HepG2 (cell line): ENCODE results near the gene KCNT2. TPM values are rescaled to one million over a fixed set of nuclear protein-coding genes. Genes with fewer than 3 reads are reported as not detected.
"Not testable (repeated sequence)": the region's sequence is repeated elsewhere in the genome, so short reads cannot be mapped to it uniquely, and the experiment has no call there.

Experiments
- ATAC-seq: fragments of 200-7000 bp; cut with Tn5 transposase; 3 replicates; pipeline ENCODE4 v1.9.1; 2020; ENCODE audit warnings: mild to moderate bottlenecking, moderate library complexity
- BruUV-seq: library from RNA; stranded (reverse); fragments of 400-500 nt; replicated peaks from 2 replicates; lab custom pipeline; 2021; lab: Mats Ljungman, UMichigan
- CTCF ChIA-PET: fragments of 300-600 bp; formaldehyde crosslinking; extraction: SDS; loops from one replicate; lab custom pipeline; 2021; ENCODE audit warnings: low total read pairs, inconsistent platforms, low intra/inter-chr PET ratio; lab: Yijun Ruan, JAX
- POLR2A ChIA-PET: fragments of 350-600 bp; sonication (Branson Sonifier 250); formaldehyde crosslinking; loops from one replicate; lab custom pipeline; 2020; ENCODE audit warnings: antibody characterized with exemption, inconsistent platforms; lab: Yijun Ruan, JAX
- DNase-seq: peaks from one replicate; pipeline ENCODE4 v3.0.0-alpha.2; 2015; ENCODE audit warnings: low spot score
- FAIRE-seq: peaks from 3 replicates; lab custom pipeline; 2011; peaks lifted over from hg19 to GRCh38; lab: Jason Lieb, UNC
- H2AFZ ChIP-seq: one replicate; pipeline ENCODE4 v1.6.1; 2011; ENCODE audit warnings: low read length, inconsistent platforms
- H3K27ac ChIP-seq: fragments of 300-600 bp; 3 replicates; pipeline ENCODE4 v1.8.0; 2011; ENCODE audit warnings: mixed run types, mild to moderate bottlenecking, mixed read lengths, low read length, inconsistent platforms; ENCODE audit not compliant: insufficient read depth; ENCODE audit errors: extremely low read length
- H3K27me3 ChIP-seq, 2 experiments: fragments of 200-600 bp in 1 of 2; 2 replicates in 1 of 2; 3 replicates in 1 of 2; pipeline versions ENCODE4 v1.6.0 to v1.8.0; 2011; ENCODE audit warnings: low read length in 2 of 2, mild to moderate bottlenecking in 2 of 2, moderate library complexity in 2 of 2, inconsistent platforms in 1 of 2; ENCODE audit not compliant: insufficient read depth in 2 of 2, control insufficient read depth in 1 of 2
- H3K36me3 ChIP-seq, 2 experiments: fragments of 200-600 bp in 1 of 2; replicated peaks in 1 of 2; 2 replicates in 1 of 2; 3 replicates in 1 of 2; pipeline versions ENCODE4 v1.5.1 to v1.8.0; 2011; ENCODE audit warnings: low read length in 2 of 2, inconsistent platforms in 1 of 2; ENCODE audit not compliant: insufficient read depth in 2 of 2, control insufficient read depth in 1 of 2
- H3K4me1 ChIP-seq: 2 replicates; pipeline ENCODE4 v1.5.1; 2012; ENCODE audit warnings: low read length, inconsistent platforms; ENCODE audit not compliant: insufficient read depth
- H3K4me2 ChIP-seq: 2 replicates; pipeline ENCODE4 v1.6.0; 2011; ENCODE audit warnings: low read depth, low read length, inconsistent platforms
- H3K4me3 ChIP-seq, 3 experiments: fragments of 200-600 bp in 1 of 3; sonication (generic), shearing (Covaris generic) in 1 of 3; replicated peaks in 1 of 3; 2 replicates each; pipeline ENCODE4 v1.5.1; 2011 to 2016; ENCODE audit warnings: low read length in 3 of 3, inconsistent platforms in 2 of 3, low read depth in 2 of 3, mild to moderate bottlenecking in 2 of 3, control low read depth in 1 of 3, mixed read lengths in 1 of 3; ENCODE audit not compliant: insufficient read depth in 1 of 3
- H3K79me2 ChIP-seq: one replicate; pipeline ENCODE4 v1.6.1; 2011; ENCODE audit warnings: low read length, inconsistent platforms; ENCODE audit not compliant: insufficient read depth
- H3K9ac ChIP-seq: 2 replicates; pipeline ENCODE4 v1.6.0; 2011; ENCODE audit warnings: mild to moderate bottlenecking, low read depth, low read length, inconsistent platforms; ENCODE audit not compliant: insufficient read depth
- H3K9me3 ChIP-seq: 2 replicates; pipeline ENCODE4 v1.5.1; 2012; ENCODE audit warnings: mild to moderate bottlenecking, low read length
- H4K20me1 ChIP-seq: 2 replicates; pipeline ENCODE4 v1.6.0; 2011; ENCODE audit warnings: inconsistent platforms, mild to moderate bottlenecking, low read length, moderate library complexity; ENCODE audit not compliant: insufficient read depth
- CHD2 ChIP-seq: IDR thresholded peaks from 2 replicates; pipeline ENCODE4 v1.6.1; 2011; ENCODE audit warnings: low read depth, low read length, improper control_type of control experiment
- GLI4 ChIP-seq: sonication (generic); formaldehyde crosslinking; IDR thresholded peaks from 2 replicates; pipeline ENCODE4 v1.5.1; 2020; ENCODE audit warnings: missing genetic modification reagents, mild to moderate bottlenecking, moderate library complexity, borderline replicate concordance
- IKZF1 ChIP-seq: fragments of 450-650 bp; IDR thresholded peaks from 2 replicates; pipeline ENCODE4 v1.7.1; 2016
- SMARCE1 ChIP-seq: fragments of 450-650 bp; IDR thresholded peaks from 2 replicates; pipeline ENCODE4 v1.6.1; 2017; ENCODE audit warnings: borderline replicate concordance
- U2AF1 ChIP-seq: fragments of 200-400 bp; formaldehyde crosslinking; optimal IDR thresholded peaks from 2 replicates; pipeline ENCODE3; 2017; ENCODE audit warnings: mild to moderate bottlenecking, low read depth, low read length
- ZBTB1 ChIP-seq: sonication (generic); formaldehyde crosslinking; IDR thresholded peaks from 2 replicates; pipeline ENCODE4 v1.4.0; 2020; ENCODE audit warnings: missing genetic modification reagents, borderline replicate concordance
- ZNF224 ChIP-seq: sonication (generic); formaldehyde crosslinking; IDR thresholded peaks from 2 replicates; pipeline ENCODE4 v1.5.0; 2020; ENCODE audit warnings: mild to moderate bottlenecking, missing genetic modification reagents
- ZNF251 ChIP-seq: sonication (generic); formaldehyde crosslinking; IDR thresholded peaks from 2 replicates; pipeline ENCODE4 v1.9.0; 2021; ENCODE audit warnings: mild to moderate bottlenecking, missing genetic modification reagents
- ZNF629 ChIP-seq: sonication (generic); formaldehyde crosslinking; conservative IDR thresholded peaks from 2 replicates; pipeline ENCODE4 v1.5.0; 2020; ENCODE audit warnings: missing genetic modification reagents
- WGBS: methylation state at CpG from one replicate; pipeline ENCODE4 v1.1.6; 2017; ENCODE audit warnings: low lambda C conversion rate; 5-methylcytosine and 5-hydroxymethylcytosine counted together
- in situ Hi-C: cut with HindIII; loops from 2 replicates; pipeline ENCODE4 v1.10.0; 2017; ENCODE audit warnings: low pct_unique_long_range_greater_than_20kb; ENCODE audit not compliant: extremely low pct_ligation_motif_present
- intact Hi-C: fragments of 100-400 bp; cut with micrococcal nuclease; formaldehyde crosslinking; loops from one replicate; pipeline ENCODE4 v1.10.0; 2022; ENCODE audit not compliant: unreplicated experiment
- polyA plus RNA-seq, 8 experiments: library from polyadenylated mRNA; depleted of rRNA in 3 of 8; stranded (reverse) in 7 of 8; unstranded in 1 of 8; fragments of >200 nt; fragmentation: Illumina TruSeq in 4 of 8; extraction: Trizol in 4 of 8; gene quantifications; 2 replicates each; pipeline versions ENCODE4 v1.2.1 to v1.2.3, GENCODE V29; 2011 to 2016; ENCODE audit warnings: low read depth in 4 of 8, missing spikeins in 1 of 8, mixed read lengths in 1 of 8; ENCODE audit not compliant: insufficient read depth in 1 of 8
- total RNA-seq, 5 experiments: library from RNA; depleted of rRNA; stranded (reverse); fragments of >200 nt; fragmentation: Illumina TruSeq; extraction: Trizol; gene quantifications; 2 replicates each; pipeline ENCODE4 v1.2.3, GENCODE V29; 2016; ENCODE audit warnings: low read depth in 1 of 5
- TF ChIP-seq, protein P1 (sequence below): sonication (generic); formaldehyde crosslinking; IDR thresholded peaks from 2 replicates; pipeline ENCODE4 v1.4.0; 2020; ENCODE audit warnings: missing genetic modification reagents, mild to moderate bottlenecking, borderline replicate concordance

The KCNT2 gene
- total and polyA plus RNA-seq, 2 of the 13 experiments (the other 11 are each of a cell fraction or from before 2014, with no cell fraction given) = not detected

DNA sequence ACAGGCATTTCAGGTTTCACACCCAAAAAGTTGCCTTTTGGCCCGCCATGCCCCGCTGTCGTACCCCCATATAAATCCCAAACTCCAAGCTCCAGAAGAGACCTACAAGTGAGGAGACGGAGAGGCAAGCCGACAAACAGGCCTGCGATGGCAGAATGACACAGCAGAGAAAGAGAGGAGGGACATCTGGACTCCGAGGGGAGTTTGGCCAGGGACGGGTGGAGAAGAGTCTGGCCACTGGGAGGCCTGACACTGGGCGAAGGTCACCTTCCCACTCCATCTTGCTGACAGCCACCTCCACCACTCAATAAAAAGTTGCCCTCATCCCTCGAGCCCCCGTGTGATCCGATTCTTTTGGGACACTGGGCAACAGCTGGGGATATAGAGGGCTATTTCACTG, 41.8 kb upstream of the KCNT2 start:
- H3K9ac ChIP-seq = no peak overlapping the region
- no peak overlapping the region for H3K4me3 ChIP-seq
- BruUV-seq = no TSS peak
- no peaks in the 10 kb centered on the region for H3K27me3 ChIP-seq
- H4K20me1 ChIP-seq = no peaks in the 10 kb centered on the region
- peak; percentile 53 for ATAC-seq
- DNase-seq = no peak
- H3K27ac ChIP-seq = no peak overlapping the region
- no peaks in the 10 kb centered on the region for H3K79me2 ChIP-seq
- TF ChIP-seq ZNF224 (CRISPR knock-in tag) = no peak
- TF ChIP-seq GLI4 (CRISPR knock-in tag) = no peak
- FAIRE-seq = no peak
- no peaks in the 10 kb centered on the region for H3K9me3 ChIP-seq
- no peak overlapping the region for H3K4me2 ChIP-seq
- POLR2A ChIA-PET = no interaction called here
- no peaks in the 10 kb centered on the region for H3K4me1 ChIP-seq
- 55% methylated on average over 8 of the region's 12 CpGs for WGBS
- in situ Hi-C loops = loop anchor here (10.0 kb wide), 1 partner anchor 305 kb away; no protein-coding TSS in a partner anchor
- intact Hi-C loops = no loop called here
- H2AFZ ChIP-seq = no peak overlapping the region
- no peaks in the 10 kb centered on the region for H3K36me3 ChIP-seq
- CTCF ChIA-PET = no interaction called here

DNA sequence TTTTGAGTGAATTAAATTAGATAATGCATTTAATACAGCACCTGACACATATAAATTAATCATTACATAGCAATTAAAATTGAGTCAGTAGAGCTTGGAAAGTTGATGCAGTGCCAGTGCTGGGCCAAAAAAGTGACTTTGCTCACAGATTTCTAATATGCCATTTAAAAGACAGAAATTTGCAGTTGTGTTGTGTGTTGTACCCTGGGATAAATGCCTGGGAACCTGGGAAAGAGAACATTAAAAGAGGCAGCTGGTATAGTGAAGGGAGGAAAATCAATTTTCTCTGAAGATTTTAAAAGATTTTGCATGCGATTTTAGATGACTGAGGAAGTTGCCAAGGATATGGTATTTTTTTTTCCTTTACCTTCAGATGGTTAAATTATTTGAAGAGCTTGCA, 32.7 kb upstream of the KCNT2 start:
- BruUV-seq = no TSS peak
- FAIRE-seq (no peak), DNase-seq (no peak), ATAC-seq (no peak)
- H4K20me1 ChIP-seq = no peaks in the 10 kb centered on the region
- no peaks in the 10 kb centered on the region for H3K79me2 ChIP-seq
- H3K4me2 ChIP-seq = no peak overlapping the region
- no peaks in the 10 kb centered on the region for H3K36me3 ChIP-seq
- 2% methylated on average over 1 of the region's 1 CpG for WGBS
- no peak overlapping the region for H3K27ac ChIP-seq
- intact Hi-C loops = no loop called here
- CTCF ChIA-PET = no interaction called here
- in situ Hi-C loops = no loop called here
- H3K27me3 ChIP-seq = no peaks in the 10 kb centered on the region; a peak in 1 of 5 replicates
- no peak overlapping the region for H2AFZ ChIP-seq
- POLR2A ChIA-PET = no interaction called here
- TF ChIP-seq ZNF629 (CRISPR knock-in tag) = no peak
- no peak for TF ChIP-seq IKZF1
- TF ChIP-seq, protein P1, sequence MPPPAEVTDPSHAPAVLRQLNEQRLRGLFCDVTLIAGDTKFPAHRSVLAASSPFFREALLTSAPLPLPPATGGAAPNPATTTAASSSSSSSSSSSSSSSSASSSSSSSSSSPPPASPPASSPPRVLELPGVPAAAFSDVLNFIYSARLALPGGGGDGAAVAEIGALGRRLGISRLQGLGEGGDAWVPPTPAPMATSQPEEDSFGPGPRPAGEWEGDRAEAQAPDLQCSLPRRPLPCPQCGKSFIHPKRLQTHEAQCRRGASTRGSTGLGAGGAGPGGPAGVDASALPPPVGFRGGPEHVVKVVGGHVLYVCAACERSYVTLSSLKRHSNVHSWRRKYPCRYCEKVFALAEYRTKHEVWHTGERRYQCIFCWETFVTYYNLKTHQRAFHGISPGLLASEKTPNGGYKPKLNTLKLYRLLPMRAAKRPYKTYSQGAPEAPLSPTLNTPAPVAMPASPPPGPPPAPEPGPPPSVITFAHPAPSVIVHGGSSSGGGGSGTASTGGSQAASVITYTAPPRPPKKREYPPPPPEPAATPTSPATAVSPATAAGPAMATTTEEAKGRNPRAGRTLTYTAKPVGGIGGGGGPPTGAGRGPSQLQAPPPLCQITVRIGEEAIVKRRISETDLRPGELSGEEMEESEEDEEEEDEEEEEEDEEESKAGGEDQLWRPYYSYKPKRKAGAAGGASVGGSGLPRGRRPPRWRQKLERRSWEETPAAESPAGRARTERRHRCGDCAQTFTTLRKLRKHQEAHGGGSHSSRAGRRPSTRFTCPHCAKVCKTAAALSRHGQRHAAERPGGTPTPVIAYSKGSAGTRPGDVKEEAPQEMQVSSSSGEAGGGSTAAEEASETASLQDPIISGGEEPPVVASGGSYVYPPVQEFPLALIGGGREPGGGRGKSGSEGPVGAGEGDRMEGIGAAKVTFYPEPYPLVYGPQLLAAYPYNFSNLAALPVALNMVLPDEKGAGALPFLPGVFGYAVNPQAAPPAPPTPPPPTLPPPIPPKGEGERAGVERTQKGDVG (CRISPR knock-in tag) = no peak
- no peak for TF ChIP-seq SMARCE1
- no peak for TF ChIP-seq CHD2
- no peak for TF ChIP-seq ZBTB1 (CRISPR knock-in tag)
- no peak for TF ChIP-seq ZNF251 (CRISPR knock-in tag)
- no peak for TF ChIP-seq U2AF1
- H3K4me3 ChIP-seq = no peak overlapping the region
- H3K9ac ChIP-seq = no peak overlapping the region
- no peaks in the 10 kb centered on the region for H3K4me1 ChIP-seq
- no peaks in the 10 kb centered on the region for H3K9me3 ChIP-seq

DNA sequence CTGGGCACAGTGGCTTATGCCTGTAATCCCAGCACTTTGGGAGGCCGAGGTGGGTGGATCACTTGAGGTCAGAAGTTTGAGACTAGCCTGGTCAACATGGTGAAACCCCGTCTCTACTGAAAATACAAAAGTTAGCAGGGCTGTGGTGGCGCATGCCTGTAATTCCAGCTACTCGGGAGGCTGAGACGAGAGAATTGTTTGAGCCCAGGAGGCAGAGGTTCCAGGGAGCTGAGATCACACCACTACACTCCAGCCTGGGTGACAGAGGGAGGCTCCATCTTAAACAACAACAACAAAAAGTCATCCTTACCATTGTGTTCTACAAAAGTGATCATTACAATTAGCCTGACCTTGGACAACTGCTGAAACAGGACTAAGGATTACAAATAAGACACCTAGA, 31.1 kb upstream of the KCNT2 start:
- H3K4me2 ChIP-seq, H3K27ac ChIP-seq, H3K9me3 ChIP-seq, H3K27me3 ChIP-seq, H3K4me3 ChIP-seq, BruUV-seq, FAIRE-seq, intact Hi-C loops, H2AFZ ChIP-seq, in situ Hi-C loops, H3K4me1 ChIP-seq, CTCF ChIA-PET, ATAC-seq, H3K79me2 ChIP-seq, DNase-seq, H3K36me3 ChIP-seq, POLR2A ChIA-PET, H4K20me1 ChIP-seq, H3K9ac ChIP-seq: not testable (repeated sequence)
- whole genome bisulfite sequencing = 35% methylated on average over 5 of the region's 5 CpGs
